Fibroblast of villous mesenchyme (primary cell): ENCODE results near the gene KCNJ5. TPM values are rescaled to one million over a fixed set of nuclear protein-coding genes. Genes with fewer than 3 reads are reported as not detected.

Experiments
- DNase-seq: peaks from one replicate; pipeline ENCODE4 v3.0.0-alpha.2; 2010; ENCODE audit warnings: low read depth
- H3K4me3 ChIP-seq: 2 replicates; pipeline ENCODE4 v1.5.1; 2011; ENCODE audit warnings: low read depth, mild to moderate bottlenecking, low read length
- CTCF ChIP-seq: IDR thresholded peaks from 2 replicates; pipeline ENCODE4 v1.5.1; 2012; ENCODE audit warnings: low read depth, mild to moderate bottlenecking, low read length; ENCODE audit not compliant: insufficient read depth
- total RNA-seq: library from RNA; depleted of rRNA; stranded (reverse); fragments of >200 nt; gene quantifications from 2 replicates; pipeline ENCODE4 v1.2.3, GENCODE V29; 2012

The KCNJ5 gene
- total RNA-seq, 1 donor = under 0.01 TPM

- no peak for DNase-seq
- no peak for TF ChIP-seq CTCF
- H3K4me3 ChIP-seq = no peak overlapping the region
These were observed 38.7 kb upstream of the KCNJ5 start for GRCh38 chr11:128852327-128853023.

- H3K4me3 ChIP-seq = no peak overlapping the region
- DNase-seq = no peak
- no peak for TF ChIP-seq CTCF
These were observed 37.6 kb upstream of the KCNJ5 start for GRCh38 chr11:128853559-128853958.

DNA sequence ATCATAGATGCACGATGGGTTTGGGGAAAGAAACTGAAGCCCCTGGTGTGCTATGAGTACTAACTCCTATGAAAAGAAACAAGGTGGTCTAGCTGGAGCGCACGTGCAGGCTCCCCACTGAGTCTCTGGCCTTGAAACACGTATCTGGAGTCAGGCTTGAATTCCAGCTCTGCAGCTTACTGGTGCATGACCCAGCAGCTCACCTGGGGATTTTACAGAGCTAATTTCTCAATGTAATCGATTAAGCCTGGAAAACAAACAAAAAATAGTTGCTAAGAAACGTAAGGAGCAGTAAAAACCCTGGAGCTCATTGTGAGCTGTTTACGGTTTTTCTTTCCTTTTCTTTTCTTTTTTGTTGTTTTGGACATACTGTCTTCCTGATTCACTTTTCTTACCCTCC lies 36.3 kb upstream of the KCNJ5 start:
- H3K4me3 ChIP-seq = no peak overlapping the region
- DNase-seq = no peak
- no peak for TF ChIP-seq CTCF

DNA sequence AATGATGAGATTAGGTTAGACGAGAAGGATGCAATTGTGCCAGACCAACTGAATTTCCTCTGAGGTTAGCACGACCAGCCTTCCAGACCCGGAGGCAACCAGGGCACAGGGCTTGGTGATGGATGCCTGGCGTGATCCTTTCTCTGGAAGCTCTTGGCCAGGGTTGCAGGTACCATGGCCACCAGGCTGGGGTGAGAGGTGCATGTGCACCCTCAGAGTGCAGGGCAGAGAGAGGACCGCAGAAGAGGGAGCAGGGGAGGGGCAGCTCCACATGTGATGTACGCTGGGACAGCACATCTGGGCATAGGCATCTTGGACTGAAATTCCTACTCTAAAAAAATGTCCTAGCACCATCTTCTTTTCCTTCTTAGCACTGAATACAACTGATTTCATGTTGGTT lies 34.9 kb upstream of the KCNJ5 start:
- no peak overlapping the region for H3K4me3 ChIP-seq
- DNase-seq = no peak
- no peak for TF ChIP-seq CTCF

DNA sequence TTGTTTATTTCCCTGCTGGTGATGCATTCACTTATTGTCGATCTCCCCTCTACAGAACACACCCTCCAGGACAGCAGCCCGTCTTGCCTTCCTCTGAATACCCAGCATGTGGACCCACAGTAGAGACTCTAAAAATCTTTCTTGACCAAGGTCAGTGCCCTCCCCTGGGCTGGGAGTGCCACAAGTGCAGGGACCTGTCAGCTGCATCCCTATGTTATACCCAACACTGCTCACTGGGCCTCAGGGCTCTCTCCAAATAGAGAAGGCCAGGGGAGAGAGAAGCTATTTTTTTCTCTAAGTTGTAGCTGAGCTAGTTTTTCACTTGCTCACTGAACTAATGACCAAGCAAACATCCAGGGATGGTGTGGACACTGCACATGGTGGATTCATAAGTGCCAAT lies 33.8 kb upstream of the KCNJ5 start:
- no peak overlapping the region for H3K4me3 ChIP-seq
- TF ChIP-seq CTCF = no peak
- no peak for DNase-seq

- H3K4me3 ChIP-seq = no peak overlapping the region
- peak; percentile 59 for DNase-seq
- TF ChIP-seq CTCF = peak; percentile 97
These were observed 31.4 kb upstream of the KCNJ5 start for GRCh38 chr11:128859563-128860441.
